Subcutaneous adipose tissue (tissue), 4 donors: ENCODE measurements around the gene IDH3G. TPM values are rescaled to one million over a fixed set of nuclear protein-coding genes. Genes with fewer than 3 reads are reported as not detected.

Experiments
- CTCF ChIP-seq: fragments of 450-650 bp; IDR thresholded peaks from one replicate; pipeline ENCODE4 v1.5.1; 2016; ENCODE audit warnings: low read depth, mild to moderate bottlenecking, control low read depth, antibody characterized with exemption, moderate library complexity
- total RNA-seq, 4 donors: library from RNA; depleted of rRNA; stranded (reverse); fragments of >200 nt; gene quantifications; one replicate each; pipeline ENCODE4 v1.1.0, GENCODE V29; 2016

Gene IDH3G
- total RNA-seq, 4 donors from 2014 or later = 40.9 to 70.0 (median 69.5) TPM

GRCh38 chrX:153803211-153804099 lies 9.3 kb upstream of the IDH3G start:
- no peak for TF ChIP-seq CTCF

- no peak for TF ChIP-seq CTCF
Measured at GRCh38 chrX:153802513-153803045, 8.4 kb upstream of the IDH3G start.

GRCh38 chrX:153801669-153802068 lies 7.5 kb upstream of the IDH3G start:
- no peak for TF ChIP-seq CTCF

- no peak for TF ChIP-seq CTCF
Measured at GRCh38 chrX:153800746-153801145, 6.6 kb upstream of the IDH3G start.

GRCh38 chrX:153800177-153800722 lies 6.1 kb upstream of the IDH3G start:
- no peak for TF ChIP-seq CTCF

GRCh38 chrX:153799326-153799725 lies 5.2 kb upstream of the IDH3G start:
- no peak for TF ChIP-seq CTCF

- TF ChIP-seq CTCF = no peak
Measured at GRCh38 chrX:153797415-153798015, 3.3 kb upstream of the IDH3G start.
